GM19372 (cell line): Measurements from ENCODE around the gene DNAJC18.

Experiments
- ATAC-seq: cut with Tn5 transposase; IDR thresholded peaks from one replicate; pipeline ENCODE4 v1.9.1; 2021; ENCODE audit warnings: mild to moderate bottlenecking, low read depth, moderate library complexity; ENCODE audit not compliant: unreplicated experiment

DNAJC18 gene

DNA sequence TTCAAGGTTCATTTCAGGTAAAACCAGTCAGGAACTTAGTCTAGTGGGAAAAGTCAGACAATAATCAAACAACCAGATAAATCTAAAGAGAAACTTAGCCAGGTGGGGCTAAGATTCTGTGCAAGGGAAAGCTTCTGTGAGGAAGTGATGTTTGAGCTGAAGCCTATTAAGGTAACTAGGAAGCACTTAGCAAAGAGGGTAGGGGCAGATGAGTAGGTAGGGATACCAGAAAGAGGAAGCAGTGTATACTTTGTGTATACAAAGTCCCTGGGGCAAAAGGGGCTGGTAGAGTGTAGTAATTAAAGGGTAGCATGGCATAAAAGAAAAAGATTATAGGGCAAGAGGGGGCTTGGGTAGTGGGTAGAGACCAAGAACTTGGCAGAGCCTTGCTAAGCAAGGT, 31.8 kb downstream of the DNAJC18 start:
- no peak for ATAC-seq

DNA sequence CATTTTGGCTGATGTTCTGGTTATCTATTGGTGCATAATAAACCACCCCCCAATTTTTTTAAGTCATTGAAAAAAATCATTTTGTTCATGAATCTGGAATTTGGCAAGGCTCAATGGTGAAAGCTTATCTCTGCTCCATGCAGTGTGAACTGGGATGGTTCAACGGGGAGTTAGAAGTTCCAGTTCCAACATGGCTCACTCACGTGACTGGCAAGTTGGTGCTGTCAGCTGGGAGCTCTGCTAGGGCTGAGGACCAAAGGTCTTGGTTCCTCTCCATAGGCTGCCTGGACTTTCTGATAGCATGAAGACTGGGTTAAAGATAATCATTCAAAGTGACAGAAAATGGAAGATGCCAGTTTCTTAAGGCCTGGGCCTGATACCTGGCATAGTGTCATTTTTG, 32.4 kb downstream of the DNAJC18 start:
- no peak for ATAC-seq

DNA sequence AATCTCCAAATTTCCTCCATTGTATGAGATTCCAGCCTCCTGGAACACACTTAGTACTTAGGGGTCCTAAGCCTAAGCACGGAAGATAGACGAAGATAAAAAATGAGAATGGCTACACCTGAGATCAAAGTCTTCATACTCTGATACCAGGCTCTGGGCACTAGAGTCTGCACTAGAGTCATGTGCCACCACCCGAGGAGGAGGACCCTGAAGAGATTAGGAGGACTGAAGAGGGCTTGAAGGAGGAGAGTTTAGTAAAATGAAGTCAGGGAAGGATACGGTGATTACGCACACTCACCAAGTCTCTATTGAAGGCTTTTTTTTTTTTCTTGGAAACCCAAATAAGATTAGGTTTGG, 34.9 kb downstream of the DNAJC18 start:
- ATAC-seq, result no peak

DNA sequence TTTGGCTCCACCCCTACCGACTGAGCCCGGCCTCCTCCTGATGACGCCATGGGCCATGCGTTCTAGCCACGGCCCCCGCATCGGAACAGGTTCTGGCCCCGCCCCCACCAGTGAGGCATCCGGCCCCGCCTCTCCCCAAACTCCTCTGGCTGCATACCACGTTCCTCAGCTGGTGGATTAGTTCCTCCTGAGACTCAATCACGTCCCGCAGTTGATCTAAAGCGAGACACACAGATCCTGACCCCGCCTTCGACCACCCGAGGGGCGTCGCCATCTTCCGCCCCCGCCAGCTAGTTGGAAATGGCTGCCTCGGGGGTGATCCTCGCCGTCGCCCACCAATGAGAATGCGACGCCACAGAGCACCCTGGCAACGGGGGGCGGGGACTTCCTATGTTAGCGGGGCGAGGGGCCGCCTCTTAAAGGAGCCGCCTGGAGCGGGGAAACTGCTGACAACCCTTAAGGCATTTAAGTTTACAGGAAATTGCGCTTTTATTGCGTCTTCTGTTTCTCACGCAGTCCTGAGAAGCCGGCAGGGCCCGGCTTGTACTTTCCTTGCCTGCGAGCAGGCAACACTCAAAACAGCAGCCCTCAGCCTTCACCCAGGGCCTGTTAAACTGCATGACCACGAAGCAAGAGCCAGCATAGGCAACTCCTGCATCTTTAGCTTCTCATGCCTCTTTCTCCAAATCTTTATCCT, 35.4 kb downstream of the DNAJC18 start, which contains the start of gene SPATA24:
SPATA24 (minus strand) TSS at position 303 of the 697 bp plus-strand sequence; CDS start at position 274, 29 bp downstream.
- peak; percentile 85 for ATAC-seq

DNA sequence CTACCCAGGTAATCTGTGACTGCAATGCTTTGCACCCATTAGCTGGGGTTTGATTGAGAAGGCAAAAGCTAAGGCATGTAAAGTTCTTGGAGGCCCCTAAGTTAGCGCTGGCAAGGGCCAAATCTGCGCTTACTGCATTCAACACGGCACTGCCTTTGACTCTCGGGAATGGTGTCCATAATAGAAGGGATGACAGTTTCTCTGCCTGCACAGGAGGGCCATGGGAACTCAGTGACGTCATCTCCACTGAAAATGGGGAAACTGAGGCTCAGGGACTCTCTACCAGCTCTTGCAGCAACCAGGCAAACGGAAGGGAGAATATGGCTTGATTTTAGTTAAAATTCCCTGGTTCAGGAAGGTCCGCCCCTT, 35.9 kb downstream of the DNAJC18 start:
- ATAC-seq, result no peak

DNA sequence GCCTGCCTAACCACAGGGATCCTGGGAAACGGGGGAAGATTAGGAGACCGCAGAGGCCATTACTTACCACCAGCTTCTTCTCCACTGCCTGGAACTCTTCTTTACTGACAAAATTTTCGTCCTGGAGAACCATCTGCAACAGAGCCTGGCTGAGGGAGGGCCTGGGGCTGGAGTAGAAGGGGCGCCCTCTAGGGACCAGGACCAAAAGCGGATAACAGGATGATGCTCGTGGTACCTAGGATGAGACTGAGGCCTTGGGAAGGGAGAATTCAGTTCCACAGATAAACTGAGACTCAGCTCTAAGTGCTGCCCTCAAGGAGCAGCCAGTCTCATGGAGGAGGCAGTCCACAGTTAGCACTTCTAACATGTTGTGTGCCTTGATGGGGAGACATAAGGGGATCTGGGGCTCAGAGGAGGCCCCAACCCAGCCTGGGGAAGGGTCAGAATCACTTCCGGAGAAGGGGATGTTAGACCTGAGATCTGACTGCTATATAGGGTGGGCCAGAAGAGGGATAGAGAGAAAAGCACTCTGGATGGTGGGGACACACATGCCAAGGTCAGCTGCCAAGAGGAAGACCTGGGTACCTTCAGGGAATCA, 36.7 kb downstream of the DNAJC18 start:
- no peak for ATAC-seq

DNA sequence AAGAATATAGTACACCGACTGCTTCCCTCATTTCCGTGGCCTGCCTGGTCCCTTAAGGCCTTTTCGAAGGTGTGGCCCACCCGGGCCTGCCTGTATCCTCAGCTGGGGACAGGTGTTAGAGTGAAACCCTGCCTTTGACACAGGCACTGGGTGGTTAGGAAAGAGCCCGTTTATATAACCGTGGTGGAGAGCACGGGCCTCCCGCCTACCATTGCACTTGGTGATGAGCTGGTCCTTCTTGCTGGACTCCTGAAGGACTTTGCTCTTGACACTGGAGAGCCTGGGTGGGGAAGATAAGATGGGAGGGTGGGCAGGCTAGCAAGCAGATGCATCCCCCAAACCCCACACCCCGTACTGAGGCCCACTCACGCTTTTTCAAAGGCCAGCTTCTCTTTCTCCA, 37.8 kb downstream of the DNAJC18 start:
- no peak for ATAC-seq

DNA sequence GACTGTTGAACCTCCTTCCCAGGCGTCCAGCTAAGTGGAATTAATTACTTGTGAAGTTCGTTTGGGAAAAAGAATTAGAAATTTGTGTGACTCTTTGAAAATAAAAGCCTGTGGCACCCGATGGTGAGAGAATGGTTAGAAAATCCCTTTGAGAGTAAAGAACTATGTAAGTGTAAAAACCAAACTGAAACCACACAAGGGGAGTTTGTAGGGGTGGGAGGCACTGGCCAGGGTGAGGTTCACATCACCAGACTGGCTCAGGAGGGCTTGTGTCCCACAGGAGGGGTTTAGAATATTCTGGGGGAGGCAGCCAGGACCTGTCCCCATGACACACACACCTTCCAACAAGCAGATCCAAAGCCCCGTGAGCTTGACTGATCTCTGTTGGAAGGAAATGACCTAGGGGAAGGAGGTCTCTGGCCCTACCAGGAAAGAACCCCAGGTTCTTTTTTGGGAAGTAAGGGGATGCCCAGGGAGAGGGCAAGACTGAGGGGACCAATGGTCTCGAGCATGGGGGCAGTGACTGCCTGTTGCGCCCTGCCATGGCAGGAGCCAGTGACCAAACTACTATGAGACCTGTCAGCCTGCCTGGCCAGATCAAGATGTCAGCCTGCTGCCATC, 39.7 kb downstream of the DNAJC18 start:
- ATAC-seq, result no peak

DNA sequence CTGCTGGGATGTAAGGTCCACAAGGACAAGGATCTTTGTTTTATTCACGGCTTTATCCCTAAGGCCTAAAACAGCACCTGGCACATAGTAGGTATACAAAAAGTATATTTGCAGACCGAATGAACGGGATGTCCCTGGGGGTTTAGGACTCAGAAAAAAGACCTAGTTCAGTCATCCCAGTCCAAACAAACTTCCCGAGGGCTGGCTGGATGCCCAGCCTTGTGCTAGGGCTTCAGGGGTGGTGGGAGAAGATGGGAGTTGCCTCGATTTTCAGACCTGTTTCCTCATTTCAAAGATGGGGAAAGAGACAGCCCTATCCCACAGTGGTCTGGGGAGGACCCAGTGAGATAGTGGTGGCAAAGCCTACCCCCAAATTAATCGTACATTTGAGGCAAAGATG, 41.4 kb downstream of the DNAJC18 start:
- ATAC-seq, result no peak

DNA sequence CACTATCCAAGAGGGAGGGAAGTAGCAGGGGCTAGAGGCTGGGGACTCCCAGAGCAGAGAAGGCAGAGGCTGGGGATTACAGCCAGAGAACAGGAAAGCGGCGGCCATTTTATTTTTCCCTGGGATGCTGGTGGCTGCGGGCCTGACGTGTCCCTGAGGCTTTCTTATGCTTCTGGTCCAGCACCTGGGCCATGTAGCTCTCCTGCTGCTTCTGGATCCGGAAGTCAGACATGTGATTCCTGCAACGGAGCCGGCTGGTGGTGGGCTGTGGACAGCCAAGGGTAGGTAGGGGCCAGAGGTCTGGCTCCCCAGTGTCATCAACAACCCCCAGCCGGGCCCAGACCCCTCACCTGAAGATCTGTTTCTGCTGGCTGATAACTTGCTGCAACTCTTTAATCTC, 42.6 kb downstream of the DNAJC18 start:
- ATAC-seq, result no peak

DNA sequence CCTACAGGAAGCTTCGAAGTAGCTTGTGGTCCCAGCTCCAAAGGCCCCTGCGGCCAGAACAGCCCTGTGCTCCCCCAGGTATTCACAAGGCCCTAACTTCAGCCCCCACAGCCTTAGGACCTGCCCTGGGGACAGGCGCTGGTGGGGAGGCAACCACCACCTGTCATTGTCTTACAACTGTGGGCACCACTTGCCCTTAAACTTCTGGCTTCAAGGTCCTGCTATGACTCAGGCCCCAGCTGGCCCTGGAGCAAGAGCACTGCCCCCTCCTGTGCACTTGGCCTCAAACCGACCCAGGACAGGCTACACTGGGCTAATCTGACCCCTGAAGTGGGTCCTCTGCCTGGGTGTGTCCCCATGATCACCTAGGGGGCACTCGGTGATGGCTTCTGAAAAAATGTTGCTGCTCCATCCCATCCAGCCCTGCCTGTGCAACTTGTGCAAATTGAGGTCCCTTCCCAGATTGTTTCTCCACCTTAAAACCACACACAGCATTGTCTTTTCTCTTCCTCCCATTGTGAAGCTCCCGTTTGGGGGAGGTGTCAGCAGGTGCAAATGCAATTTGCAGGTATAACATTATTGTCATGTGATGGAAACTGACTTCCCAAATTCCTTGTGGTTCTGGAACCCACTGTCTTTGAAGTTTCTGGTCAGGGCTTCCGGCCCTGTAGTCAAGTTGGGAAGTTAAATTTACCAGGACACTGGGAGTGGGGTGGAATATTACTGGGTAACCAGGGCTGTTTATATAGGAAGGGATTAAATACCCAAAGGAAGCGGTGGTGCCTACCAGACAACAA, 43.3 kb downstream of the DNAJC18 start:
- ATAC-seq, result no peak

DNA sequence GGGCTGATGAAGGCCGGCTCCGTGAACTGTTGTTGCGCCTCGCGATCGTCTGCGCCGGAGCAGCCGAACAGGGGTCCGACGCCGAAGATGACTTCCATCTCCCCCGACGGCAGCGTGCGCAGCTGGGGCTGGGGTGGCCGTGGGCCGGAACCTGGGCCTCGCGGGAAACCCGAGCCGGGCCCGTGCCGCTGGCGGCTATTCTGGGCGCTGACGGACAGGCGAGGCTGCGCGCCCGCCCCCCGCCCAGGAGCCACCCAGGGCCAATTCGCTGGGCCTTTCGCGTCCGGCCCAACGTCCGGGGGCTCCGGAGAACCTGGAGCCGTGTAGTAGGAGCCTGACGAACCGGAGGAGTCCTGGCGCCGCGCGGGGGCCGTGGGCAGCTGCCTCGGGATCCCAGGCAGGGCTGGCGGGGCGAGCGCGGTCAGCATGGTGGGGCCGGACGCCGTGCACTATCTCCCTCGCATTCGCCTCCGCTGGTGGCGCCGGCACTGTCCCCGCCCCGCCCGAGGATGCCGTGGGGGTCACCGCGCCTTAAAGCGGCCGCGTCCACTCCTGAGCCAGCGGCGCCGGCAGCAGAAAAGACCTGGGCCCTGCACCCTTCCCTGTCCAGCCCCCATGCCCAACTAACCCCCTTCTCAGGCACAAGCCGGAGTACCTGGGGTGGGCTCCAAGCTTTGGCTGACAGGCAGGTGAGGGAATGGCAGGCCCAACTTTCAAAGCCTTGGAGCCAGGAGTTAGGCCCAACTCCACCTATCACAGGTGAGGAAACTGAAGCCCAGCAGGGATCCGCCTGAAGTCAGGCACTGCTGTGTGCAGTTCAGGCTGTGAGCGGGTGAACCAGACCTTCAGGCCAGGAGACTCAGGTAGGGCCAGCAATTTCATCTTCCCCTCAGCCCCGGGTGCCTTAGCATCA, 44.4 kb downstream of the DNAJC18 start, which contains the start of gene PROB1:
PROB1 (minus strand) TSS at position 451 of the 913 bp plus-strand sequence; CDS start at position 428, 23 bp downstream.
- ATAC-seq, result no peak

DNA sequence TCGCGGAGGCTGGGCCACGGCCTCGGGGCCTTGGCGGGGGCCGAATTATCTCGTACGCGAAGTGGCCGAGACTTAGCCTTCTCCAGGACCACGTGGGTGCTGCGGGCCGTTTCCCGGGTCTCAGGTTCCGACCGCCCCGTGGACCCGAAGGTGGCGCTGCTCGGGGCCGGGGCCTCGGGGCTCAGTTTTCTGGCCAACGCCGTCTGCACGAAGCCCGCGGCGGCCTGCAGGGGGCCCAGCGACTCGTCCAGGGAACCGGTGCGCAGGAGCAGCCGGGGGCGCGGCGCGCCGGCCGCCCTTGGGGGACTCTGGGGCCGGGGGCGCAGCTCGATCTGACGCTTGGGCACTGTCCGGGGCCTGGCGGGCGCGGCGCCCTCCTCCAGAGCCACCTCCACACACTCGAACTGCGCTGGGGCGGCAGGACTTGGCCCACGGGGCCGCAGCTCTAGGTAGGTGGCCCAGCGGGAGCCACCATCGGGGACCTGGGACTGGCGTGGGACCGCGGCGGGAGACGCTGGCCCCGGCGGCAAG, 45.1 kb downstream of the DNAJC18 start:
- ATAC-seq, result no peak

DNA sequence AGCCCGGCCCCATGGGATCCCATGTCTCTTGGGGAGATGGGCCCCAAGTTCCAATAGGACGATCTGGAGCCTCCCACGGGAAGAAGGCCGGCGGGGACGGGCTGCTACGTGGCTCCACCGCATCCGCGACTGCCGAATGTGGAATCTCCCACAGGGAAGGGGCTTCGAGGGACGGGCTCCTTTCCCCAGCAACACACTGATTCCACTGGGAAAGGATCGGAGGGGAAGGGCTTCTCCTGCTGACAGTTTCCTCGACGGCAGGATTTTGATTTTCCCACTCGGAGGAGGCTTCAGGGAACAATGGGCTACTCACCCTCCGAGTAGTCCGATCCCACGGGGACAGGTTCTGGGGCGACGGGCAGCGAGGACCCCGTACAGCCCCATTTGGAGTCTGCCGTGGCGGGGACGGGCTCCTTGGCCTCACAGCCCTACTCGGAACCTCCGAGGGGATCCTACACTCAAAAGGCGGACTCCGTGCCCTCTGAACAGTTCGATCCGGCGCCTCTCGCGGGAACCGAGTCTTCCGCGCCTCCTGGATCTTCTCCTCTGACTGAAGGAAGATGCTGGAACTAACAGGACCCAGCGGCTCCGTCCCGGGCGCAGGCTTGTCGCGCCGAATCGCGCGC, 45.7 kb downstream of the DNAJC18 start:
- ATAC-seq, result no peak

DNA sequence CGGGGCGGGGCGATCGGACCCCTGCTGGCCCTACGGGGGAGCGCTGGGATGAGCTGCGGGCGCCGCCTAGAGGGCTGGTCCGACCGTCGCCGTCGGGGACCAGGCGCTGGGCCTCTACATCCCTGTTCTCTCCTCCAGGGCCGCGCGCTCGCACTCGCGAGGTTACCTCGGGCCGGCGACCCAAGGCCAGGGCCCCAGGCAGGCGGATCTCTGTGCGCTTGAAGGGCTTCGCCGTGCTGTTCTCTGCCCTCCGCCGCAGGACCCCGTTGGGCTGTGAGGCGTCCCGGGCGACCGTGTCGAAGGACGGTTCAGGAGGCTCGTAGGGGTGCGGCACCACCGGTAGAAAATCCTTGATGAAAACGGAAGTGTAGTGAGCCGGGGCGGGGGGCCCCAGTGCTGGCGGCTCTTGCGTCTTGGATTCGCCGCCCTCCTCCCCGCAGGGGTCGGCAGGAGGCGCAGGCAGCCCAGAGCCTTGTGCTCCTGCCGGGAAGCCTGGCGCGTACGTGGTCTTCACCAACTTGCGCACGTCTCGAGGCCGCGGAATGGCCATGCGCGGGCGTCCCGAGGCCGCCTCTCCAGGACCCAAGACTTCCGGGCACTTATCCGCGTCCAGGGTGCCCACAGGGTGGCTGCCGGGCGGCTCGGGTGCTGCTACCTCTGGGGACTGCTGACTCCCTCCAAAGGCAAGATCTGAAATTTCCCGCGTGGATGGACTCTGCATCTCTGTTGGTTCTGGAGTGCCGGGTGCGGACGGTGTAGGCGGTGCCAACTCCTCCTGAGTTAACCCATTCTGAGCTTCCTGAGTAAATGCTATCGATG, 46.4 kb downstream of the DNAJC18 start:
- ATAC-seq, result peak; percentile 47

DNA sequence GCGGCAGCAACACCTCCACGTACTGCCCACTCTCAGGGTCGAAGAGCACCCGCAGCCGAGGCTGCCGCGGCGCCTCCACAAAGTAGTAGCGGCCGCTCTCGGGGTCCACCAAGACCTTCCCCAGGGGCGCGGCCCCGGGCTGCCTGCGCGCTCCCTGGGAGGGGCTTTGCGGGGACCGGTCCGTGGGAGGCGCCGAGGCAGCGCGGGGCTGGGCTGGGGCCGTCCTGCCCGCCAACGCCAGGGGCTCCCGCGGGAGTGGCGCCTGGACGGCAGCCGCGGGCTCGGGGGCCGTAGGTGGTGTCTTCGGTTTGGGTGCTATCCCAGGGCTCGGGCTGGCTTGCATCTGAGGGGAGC, 47.0 kb downstream of the DNAJC18 start:
- no peak for ATAC-seq

DNA sequence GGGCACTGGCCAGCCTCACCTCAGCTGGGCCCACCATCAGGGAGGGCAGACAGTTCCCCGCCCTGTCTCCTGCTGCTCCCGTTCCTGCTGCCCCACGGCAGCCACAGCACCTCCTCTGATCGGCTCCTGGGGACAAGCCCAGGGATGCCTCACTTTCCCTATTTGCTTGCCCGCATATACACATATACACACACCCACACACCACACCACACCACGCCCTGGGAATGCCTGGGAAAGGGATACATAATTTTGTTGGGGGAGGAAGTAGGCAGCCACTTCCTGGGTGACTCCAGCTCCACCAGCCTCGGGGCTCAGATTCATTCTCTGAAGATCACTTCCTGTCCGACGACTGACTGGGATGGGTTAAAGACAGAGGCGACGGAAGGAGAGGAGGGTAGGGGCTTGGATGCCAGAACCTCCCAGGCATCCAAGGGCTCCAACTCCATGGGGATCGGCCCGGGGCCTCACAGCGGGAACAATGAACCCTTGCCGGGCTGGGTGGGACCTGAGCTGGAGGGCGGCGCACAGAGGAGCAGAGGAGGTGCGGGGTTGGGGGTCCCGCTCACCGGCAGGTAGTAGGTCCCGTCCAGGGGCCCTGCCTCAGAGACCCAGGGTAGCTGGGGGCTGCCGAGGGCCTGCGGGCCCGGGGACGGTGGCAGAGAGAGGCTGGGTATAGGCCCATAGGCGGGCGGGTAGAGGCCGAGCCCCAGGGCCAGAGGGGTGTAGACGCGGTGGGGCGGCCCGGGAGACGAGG, 47.6 kb downstream of the DNAJC18 start:
- no peak for ATAC-seq
